Esophagus muscularis mucosa (tissue), 3 donors: ENCODE results near the gene PRKAR2A.

Experiments
- CTCF ChIP-seq, 3 experiments: fragments of 200-600 bp in 2 of 3; fragments of 450-650 bp in 1 of 3; sonication (generic) in 2 of 3; IDR thresholded peaks; one replicate each; pipeline ENCODE4 v1.5.1; 2017 to 2019; ENCODE audit warnings: antibody characterized with exemption in 3 of 3, mild to moderate bottlenecking in 2 of 3, moderate library complexity in 1 of 3
- EP300 ChIP-seq: sonication (generic); formaldehyde crosslinking; IDR thresholded peaks from one replicate; pipeline ENCODE4 v1.6.1; 2017; ENCODE audit warnings: antibody characterized with exemption

GRCh38 chr3:48715174-48715800, 132.4 kb downstream of the PRKAR2A start:
- TF ChIP-seq CTCF (IDR thresholded peaks at IDR 0.05) (no peak), EP300 (no peak)
